Activated CD4-positive, alpha-beta T cell treated with anti-CD3 and anti-CD28 coated beads, Interleukin-2, amount 50 U/mL, for 16 hours (primary cell): ENCODE measurements around the gene PTTG1IP.
A peak's percentile ranks its signal among the peaks of the same experiment; 100 is the strongest.
"Not testable (repeated sequence)": the region's sequence is repeated elsewhere in the genome, so short reads cannot be mapped to it uniquely, and the experiment has no call there.

Experiments used
- DNase-seq: peaks from one replicate; pipeline ENCODE4 v3.0.0-alpha.2; 2020

PTTG1IP gene

GRCh38 chr21:44879238-44879637 is 5.7 kb upstream of the PTTG1IP start:
- DNase-seq: not testable (repeated sequence)

GRCh38 chr21:44878053-44878982 is 4.8 kb upstream of the PTTG1IP start:
- DNase-seq: no peak

GRCh38 chr21:44876849-44877575 is 3.5 kb upstream of the PTTG1IP start:
- DNase-seq: no peak

- DNase-seq: peak; percentile 56
These were observed 1.8 kb upstream of the PTTG1IP start for GRCh38 chr21:44875316-44875700.

- no peak for DNase-seq
These were observed 1.2 kb upstream of the PTTG1IP start for GRCh38 chr21:44874497-44875315.

GRCh38 chr21:44874240-44874496 is 678 bp upstream of the PTTG1IP start:
- DNase-seq: no peak

- DNase-seq: no peak
These were observed 688 bp downstream of the PTTG1IP start for GRCh38 chr21:44872649-44873355.

GRCh38 chr21:44872323-44872648 is 1.2 kb downstream of the PTTG1IP start:
- no peak for DNase-seq

- no peak for DNase-seq
These were observed 1.8 kb downstream of the PTTG1IP start for GRCh38 chr21:44871576-44872269.

GRCh38 chr21:44870748-44871495 is 2.6 kb downstream of the PTTG1IP start:
- no peak for DNase-seq

GRCh38 chr21:44869781-44870747 is 3.4 kb downstream of the PTTG1IP start:
- DNase-seq: no peak

- DNase-seq: no peak
These were observed 4.8 kb downstream of the PTTG1IP start for GRCh38 chr21:44868707-44869106.

GRCh38 chr21:44867999-44868700 is 5.3 kb downstream of the PTTG1IP start:
- DNase-seq: peak; percentile 68

GRCh38 chr21:44867464-44867863 is 6.0 kb downstream of the PTTG1IP start:
- DNase-seq: no peak

- no peak for DNase-seq
These were observed 6.7 kb downstream of the PTTG1IP start for GRCh38 chr21:44866780-44867179.

- no peak for DNase-seq
These were observed 7.8 kb downstream of the PTTG1IP start for GRCh38 chr21:44865561-44866280.

- DNase-seq: no peak
These were observed 10.4 kb downstream of the PTTG1IP start for GRCh38 chr21:44862869-44863685.

- no peak for DNase-seq
These were observed 14.7 kb downstream of the PTTG1IP start for GRCh38 chr21:44858791-44859190.
